ENCODE measurements around the gene ERG.

ERG gene

GRCh38 chr21:38472412-38473108 is 25.7 kb downstream of the ERG start:
- no peak for DNase-seq

- DNase-seq = no peak
Observed at GRCh38 chr21:38471766-38472165, 26.5 kb downstream of the ERG start.

DNA sequence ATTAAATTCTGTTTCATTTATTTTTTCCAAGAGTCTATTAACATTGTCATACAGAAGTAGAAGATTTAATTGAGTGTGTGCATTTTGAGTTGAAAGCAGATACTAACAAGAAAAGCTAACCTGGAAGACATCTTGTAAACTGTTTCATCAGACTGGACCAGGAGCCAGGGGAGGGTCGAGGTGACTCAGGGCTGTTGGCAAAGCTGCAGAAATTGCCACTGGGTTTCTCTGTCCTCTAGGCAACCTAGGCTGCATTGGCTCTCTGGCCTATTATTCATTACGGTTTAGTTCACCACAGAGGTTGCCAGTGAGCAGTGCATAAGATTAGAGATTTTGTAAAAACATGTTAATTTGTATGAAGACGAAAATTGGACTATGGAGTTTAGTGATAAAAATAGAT is 27.5 kb downstream of the ERG start:
- no peak for DNase-seq

- no peak for DNase-seq
Observed at GRCh38 chr21:38469642-38470041, 28.6 kb downstream of the ERG start.

DNA sequence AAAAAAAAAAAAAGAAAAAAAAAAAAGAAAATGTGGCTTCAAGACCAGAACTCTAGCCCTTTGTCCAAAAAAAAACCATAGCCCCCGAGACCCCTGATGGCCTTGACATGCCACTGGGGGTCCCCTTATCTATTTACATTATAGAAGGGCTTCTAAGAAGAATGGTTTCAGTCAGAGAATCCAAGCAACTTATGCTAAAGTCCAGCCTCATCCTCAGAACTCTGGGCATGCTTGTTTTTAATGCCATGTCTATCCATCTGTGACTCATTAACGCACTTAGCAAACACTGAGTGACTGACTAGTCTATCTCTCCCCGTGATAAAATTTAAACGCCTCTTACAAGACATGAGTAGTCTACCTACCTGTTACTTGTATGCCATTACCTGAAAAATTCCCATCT is 29.3 kb downstream of the ERG start:
- no peak for DNase-seq

- DNase-seq = no peak
Observed at GRCh38 chr21:38467911-38468310, 30.4 kb downstream of the ERG start.

GRCh38 chr21:38467374-38467773 is 30.9 kb downstream of the ERG start:
- DNase-seq = no peak

- DNase-seq = no peak
Observed at GRCh38 chr21:38460171-38460742, 38.0 kb downstream of the ERG start.

- DNase-seq = no peak
Observed at GRCh38 chr21:38459490-38459889, 38.8 kb downstream of the ERG start.

DNA sequence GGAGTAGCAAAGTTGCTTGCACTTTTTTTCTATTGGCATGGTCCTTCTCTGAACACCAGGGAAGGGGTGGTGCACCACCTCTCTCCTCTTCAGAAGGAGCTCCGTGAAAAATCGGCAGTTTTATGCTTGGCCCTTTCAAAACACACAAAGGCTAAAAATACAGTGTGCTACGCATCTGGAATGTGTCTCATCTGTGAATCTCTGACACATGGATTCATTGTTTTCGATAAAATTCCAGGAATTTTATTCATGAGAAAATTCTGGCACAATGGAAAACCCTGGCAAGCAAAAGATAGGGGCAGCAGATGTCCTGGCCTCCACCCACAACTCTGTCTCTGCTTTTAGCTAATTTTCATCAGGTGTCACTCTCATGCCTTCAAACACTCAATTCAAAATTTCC is 42.9 kb downstream of the ERG start:
- no peak for DNase-seq

DNA sequence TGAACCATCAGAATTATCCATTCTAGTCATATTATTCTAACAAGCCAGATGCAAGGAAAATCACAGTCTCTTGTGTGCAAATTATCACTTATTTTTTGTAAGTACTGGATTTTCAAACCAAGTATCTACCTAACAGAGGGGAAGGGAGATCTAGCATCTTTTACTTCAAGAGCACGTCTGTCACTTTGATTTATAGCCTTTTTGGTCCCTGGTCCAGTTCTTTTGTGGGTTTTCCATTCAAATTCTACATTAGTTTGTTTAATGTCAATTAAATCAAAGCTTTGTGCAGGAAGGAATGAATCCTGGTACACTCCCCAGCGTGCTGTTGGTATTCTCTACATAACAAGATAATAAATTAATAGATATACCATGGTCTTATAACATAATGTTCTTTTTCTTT is 43.6 kb downstream of the ERG start:
- DNase-seq = no peak

DNA sequence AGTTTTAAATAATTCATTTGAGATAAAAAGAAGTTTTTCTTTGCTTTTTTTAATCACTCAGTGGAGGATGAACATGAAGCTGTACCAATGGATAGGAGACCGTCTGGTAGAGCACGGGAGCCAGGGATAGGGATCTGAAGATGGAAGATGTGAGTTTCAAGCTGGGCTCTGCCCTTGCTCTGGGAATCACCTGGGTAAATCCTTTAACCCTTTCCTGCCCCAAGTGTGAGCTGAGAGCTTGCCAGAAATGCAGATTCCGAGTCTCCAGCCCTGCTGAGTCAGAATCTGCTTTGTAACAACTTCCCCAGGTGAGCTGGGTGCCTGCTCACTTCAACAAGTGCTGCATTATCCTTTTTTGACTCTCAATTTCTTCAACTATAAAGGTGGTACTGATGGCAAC is 44.1 kb downstream of the ERG start:
- no peak for DNase-seq

DNA sequence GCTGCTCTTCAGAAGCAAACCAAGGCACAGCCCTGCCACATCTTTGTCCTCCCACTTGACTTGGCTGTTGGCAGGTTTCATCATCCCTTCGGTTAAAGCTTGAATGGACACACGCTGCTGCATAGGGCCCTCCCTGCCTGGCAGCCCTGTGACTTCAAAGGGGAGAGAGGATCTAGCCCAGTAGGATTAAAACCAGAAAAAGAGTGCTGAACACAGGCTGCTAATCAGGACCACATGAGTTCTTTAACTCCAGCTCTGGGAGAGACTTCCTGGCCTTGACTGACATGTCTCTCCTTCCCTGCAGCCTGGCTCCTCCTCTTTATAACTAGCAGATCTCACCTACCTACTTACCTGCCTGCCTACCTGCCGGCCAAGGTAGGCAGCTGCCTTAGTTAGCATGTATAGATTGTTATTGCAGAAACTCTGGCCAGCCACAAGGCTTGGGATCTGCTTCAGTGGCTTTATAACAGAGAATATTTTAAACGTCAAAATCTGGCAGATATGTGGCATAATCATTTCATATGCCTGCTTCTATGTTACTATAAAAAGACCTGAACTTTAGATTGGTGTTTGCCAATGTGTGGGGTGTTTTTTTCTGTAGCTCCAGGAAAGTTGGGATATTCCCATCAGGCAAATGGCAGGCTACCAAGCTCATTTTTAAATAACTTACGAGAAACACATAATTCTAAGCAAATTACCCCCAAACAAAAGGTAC is 49.4 kb downstream of the ERG start:
- DNase-seq = no peak

GRCh38 chr21:38447611-38448010 is 50.7 kb downstream of the ERG start:
- DNase-seq = no peak

GRCh38 chr21:38444691-38445090 is 53.6 kb downstream of the ERG start:
- no peak for DNase-seq

GRCh38 chr21:38443110-38443509 is 55.2 kb downstream of the ERG start:
- DNase-seq = no peak

GRCh38 chr21:38441153-38441552 is 57.1 kb downstream of the ERG start:
- no peak for DNase-seq

GRCh38 chr21:38440746-38441145 is 57.5 kb downstream of the ERG start:
- DNase-seq = no peak

GRCh38 chr21:38439957-38440356 is 58.3 kb downstream of the ERG start:
- no peak for DNase-seq

DNA sequence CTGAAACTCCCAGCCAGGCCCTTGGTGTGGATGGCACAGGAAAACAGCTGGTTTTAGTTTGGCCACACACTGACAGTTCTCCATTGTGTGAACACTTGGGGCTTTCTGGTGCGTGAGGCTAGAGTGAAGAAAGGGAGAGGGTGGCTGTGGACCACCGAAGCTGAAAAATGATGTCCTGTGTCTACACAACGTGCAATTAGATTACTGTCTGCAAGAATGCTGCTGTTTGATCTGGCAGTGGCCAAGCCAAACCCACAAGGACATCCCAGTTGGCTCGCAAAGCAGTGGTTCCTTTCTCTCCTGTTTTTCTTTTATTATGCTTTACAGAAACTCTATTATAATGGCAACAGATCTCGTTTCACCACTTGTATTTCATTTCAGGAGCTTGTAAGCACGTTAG is 58.9 kb downstream of the ERG start:
- no peak for DNase-seq

GRCh38 chr21:38438462-38438893 is 59.8 kb downstream of the ERG start:
- DNase-seq = no peak

DNA sequence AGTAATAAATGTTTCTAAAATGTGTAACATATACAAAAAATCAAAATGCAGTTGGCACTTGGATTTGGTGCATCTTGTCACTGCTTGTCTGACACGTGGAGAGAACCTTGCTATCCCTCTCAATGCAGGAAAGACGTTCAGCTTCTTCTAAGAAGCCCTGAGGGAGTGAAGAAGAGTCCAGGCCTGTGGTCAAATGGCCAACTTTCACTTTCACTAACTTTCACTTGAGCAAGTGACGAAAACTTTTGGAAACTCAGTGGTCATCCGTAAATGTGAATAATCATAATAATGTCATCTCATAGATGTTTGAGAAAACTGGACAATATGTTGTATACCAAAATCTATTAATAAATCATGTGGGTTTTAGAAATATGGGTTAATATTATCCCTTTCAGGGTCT is 61.9 kb downstream of the ERG start:
- no peak for DNase-seq

DNA sequence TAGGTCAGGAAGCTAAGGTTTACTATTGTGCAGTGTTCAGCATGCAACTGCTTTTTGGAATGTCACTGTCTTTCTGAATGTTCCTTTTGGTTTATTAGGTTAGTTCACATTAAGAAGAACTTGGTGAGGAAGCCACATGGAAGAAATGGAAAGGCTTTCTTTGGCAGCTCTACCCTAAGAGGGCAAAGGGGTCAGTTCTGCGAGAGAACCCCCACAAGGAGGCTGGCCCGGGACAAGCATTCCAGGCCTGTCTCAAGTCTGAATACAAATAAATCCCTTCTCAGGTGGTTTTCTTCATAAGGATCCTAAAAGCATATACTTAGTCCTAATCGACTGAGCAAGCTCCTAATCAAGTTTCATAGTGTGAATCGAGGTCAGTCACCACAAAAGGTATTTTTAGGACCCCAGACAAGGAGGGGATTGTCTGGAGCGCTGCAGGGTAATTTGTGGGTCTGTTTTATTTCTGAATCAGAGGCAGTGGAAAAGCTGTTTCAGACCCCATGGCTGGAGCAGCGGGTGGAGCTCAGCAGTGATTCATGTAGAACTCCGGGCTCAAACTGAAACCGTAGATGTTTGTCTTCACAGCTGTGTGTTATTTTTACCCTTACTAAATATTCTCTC is 63.3 kb downstream of the ERG start:
- no peak for DNase-seq

GRCh38 chr21:38433471-38433870 is 64.8 kb downstream of the ERG start:
- DNase-seq = no peak

All from CD4-positive, alpha-beta T cell treated with Interferon alpha-2 for 1 hour (primary cell).